ENCODE measurements around the gene MYO1H. TPM values are rescaled to one million over a fixed set of nuclear protein-coding genes. Genes with fewer than 3 reads are reported as not detected.

Gene MYO1H
- total RNA-seq, 2 donors from 2014 or later: not detected

DNA sequence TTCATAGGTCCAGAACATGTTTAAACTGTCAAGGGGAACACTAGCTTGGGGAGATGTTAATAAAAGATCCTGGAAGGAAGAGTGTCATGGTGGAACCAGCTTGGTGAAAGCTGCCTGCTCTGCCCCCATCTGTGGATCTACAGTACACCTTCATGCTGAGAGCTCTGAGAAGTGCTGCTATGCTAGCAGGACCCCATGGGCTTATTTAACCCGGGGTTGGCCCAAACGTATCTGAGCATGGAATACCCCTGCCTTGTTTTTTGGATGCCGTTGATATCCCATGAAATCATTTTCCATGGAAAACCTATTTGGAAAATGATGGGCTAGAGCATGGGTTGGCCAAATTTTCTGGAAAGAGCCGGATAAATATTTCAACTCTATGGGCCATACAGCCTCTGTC is 144.0 kb downstream of the MYO1H start:
- H3K27ac Mint-ChIP-seq: no peak overlapping the region
- no peaks in the 10 kb centered on the region for H3K9me3 Mint-ChIP-seq
- no peak for ATAC-seq (replicated peaks in 1 of 2)
- peaks cover 3 to 11% of the 10 kb centered on the region in 2 donors for H3K36me3 Mint-ChIP-seq (ENCODE audit: insufficient read depth in 2 of 2)
- no peak overlapping the region for H3K4me3 Mint-ChIP-seq
- H3K27me3 Mint-ChIP-seq (ENCODE audit: low read depth): no peaks in the 10 kb centered on the region
- DNase-seq: no peak
- no peaks in the 10 kb centered on the region for H3K4me1 Mint-ChIP-seq (ENCODE audit: low read depth)

DNA sequence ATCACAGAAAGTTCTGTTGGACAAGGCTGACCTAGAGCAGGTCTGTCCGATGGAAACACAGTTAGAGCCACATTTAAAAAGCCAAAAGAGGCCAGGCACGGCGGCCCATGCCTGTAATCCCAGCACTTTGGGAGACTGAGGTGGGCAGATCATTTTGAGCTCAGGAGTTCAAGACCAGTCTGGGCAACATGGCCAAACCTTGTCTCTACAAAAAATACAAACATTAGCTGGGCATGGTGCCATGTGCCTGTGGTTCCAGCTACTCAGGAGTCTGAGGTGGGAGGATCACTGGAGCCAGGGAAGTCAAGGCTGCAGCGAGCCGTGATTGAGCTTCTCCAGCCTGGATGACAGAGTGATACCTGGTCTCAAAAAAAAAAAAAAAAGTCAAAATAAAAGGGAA is 144.7 kb downstream of the MYO1H start:
- DNase-seq: no peak
- Mint-ChIP-seq H3K27me3 (ENCODE audit: low read depth) (no peaks in the 10 kb centered on the region), H3K4me1 (ENCODE audit: low read depth) (no peaks in the 10 kb centered on the region), H3K4me3 (no peak overlapping the region), H3K9me3 (no peaks in the 10 kb centered on the region), H3K36me3 (ENCODE audit: insufficient read depth in 2 of 2) (peaks cover 3 to 11% of the 10 kb centered on the region in 2 donors), H3K27ac (no peak overlapping the region)
- no peak for ATAC-seq (replicated peaks in 1 of 2)

DNA sequence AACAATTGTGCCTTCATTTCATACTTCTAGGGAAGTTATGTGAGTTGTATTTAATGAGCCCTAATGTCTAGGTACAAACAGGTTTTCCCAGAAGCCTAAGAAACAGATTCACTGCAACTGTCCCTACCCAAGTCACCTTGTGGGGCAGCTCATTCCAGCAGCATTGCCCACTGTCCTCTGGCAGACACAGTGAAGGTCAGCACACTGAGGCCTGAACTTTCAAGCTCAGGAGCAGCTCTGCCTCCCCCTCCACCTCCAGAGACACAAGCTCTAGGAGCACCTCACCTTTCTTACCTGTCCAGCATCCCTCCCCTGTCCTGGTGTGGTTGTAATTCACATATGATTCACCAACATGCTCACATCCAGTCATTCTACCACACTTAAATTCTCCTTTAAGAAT is 145.4 kb downstream of the MYO1H start:
- Mint-ChIP-seq H3K9me3 (no peaks in the 10 kb centered on the region), H3K4me1 (ENCODE audit: low read depth) (no peaks in the 10 kb centered on the region), H3K27me3 (ENCODE audit: low read depth) (no peaks in the 10 kb centered on the region), H3K27ac (no peak overlapping the region), H3K4me3 (no peak overlapping the region), H3K36me3 (ENCODE audit: insufficient read depth in 2 of 2) (peaks cover 3 to 17% of the 10 kb centered on the region in 2 donors)
- ATAC-seq (replicated peaks in 1 of 2) (no peak), DNase-seq (no peak)

DNA sequence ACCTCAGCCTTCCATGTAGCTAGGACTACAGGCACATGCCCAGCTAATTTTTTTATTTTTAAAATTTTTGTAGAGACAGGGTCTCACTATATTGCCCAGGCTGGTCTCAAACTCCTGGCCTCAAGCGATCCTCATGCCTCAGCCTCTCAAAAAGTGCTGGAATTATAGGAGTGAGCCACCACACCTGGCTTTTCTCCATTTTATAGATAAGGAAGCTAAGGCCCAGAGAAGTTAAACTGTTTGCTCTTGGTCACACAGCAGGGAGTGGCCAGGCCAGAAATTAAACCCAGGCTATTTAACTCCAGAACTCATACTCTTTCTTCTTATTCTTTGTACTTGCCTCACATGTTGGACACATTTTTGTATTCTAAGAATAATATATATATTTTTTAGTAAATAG is 146.2 kb downstream of the MYO1H start:
- no peak overlapping the region for H3K27ac Mint-ChIP-seq
- DNase-seq (no peak), ATAC-seq (replicated peaks in 1 of 2) (no peak)
- H3K36me3 Mint-ChIP-seq (ENCODE audit: insufficient read depth in 2 of 2): peaks cover 3 to 13% of the 10 kb centered on the region in 2 donors
- H3K4me3 Mint-ChIP-seq: no peak overlapping the region
- H3K27me3 Mint-ChIP-seq (ENCODE audit: low read depth): no peaks in the 10 kb centered on the region
- H3K4me1 Mint-ChIP-seq (ENCODE audit: low read depth): no peaks in the 10 kb centered on the region
- no peaks in the 10 kb centered on the region for H3K9me3 Mint-ChIP-seq

DNA sequence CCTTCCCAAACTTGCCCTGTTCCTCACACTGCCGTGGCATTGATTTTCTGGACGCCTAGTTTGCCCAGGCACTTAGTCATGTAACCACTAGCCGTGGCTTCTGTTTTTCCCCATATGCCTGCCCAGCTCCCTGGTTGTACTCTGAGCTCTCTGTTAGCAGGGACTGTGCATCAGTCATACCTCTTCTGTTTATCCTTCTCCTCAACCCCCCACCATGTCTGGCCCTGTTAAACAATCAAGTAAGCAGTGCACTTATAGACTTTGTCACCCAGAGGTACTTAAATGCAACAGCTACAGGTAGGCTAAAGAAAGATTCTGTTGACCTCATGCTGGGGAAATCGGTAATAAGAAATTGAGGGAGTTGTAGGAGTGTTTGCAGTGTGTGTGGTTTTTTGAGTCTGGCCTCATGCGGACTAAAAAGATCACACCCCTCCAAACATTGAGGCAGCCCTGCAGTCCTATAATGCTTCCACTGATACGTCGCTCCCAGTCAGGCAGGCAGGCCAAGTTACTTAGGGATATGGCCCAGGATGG is 146.7 kb downstream of the MYO1H start:
- Mint-ChIP-seq H3K9me3 (no peaks in the 10 kb centered on the region), H3K27me3 (ENCODE audit: low read depth) (no peaks in the 10 kb centered on the region), H3K27ac (no peak overlapping the region), H3K4me3 (no peak overlapping the region), H3K36me3 (ENCODE audit: insufficient read depth in 2 of 2) (peaks cover 3 to 13% of the 10 kb centered on the region in 2 donors), H3K4me1 (ENCODE audit: low read depth) (no peaks in the 10 kb centered on the region)
- ATAC-seq (replicated peaks in 1 of 2) (no peak), DNase-seq (no peak)

DNA sequence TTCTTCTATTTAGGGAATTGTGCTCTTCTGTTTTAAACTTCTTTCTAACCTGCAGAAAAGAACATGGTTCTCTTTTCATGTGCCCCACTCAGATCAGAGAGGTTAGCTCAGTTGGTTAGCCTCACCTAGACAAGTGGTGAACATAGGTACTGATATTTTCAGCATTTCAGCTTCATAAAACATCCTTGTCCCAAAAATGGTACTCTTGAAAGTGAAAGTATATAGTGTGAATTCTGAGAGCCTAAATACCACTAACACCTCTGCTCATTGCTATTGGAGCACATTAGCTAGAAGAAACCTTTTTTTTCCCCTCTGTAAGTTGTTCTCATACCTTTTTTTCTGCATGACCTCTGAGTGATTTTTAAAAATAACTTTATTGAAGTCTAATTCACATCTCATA is 147.3 kb downstream of the MYO1H start:
- H3K9me3 Mint-ChIP-seq: no peaks in the 10 kb centered on the region
- no peaks in the 10 kb centered on the region for H3K27me3 Mint-ChIP-seq (ENCODE audit: low read depth)
- peaks cover 3 to 13% of the 10 kb centered on the region in 2 donors for H3K36me3 Mint-ChIP-seq (ENCODE audit: insufficient read depth in 2 of 2)
- H3K4me3 Mint-ChIP-seq: no peak overlapping the region
- ATAC-seq (replicated peaks in 1 of 2) (no peak), DNase-seq (no peak)
- no peak overlapping the region for H3K27ac Mint-ChIP-seq
- no peaks in the 10 kb centered on the region for H3K4me1 Mint-ChIP-seq (ENCODE audit: low read depth)

DNA sequence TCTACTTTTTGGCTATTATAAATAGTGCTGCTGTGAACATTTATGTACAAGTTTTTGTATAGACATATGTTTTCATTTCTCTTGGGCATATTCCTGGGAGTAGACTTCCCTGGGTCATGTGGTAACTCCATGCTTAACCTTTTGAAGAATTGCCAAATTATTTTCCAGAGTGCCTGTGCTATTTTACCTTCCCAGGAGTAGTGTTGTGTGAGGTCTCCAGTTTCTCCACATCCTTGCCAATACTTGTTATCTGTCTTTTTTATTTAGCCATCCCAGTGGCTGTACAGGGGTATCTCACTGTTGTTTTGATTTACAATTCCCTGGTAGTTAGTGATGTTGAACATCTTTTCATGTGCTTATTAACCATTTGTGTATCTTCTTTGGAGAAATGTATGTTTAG is 148.6 kb downstream of the MYO1H start:
- ATAC-seq (replicated peaks in 1 of 2) (no peak), DNase-seq (no peak)
- H3K9me3 Mint-ChIP-seq: no peaks in the 10 kb centered on the region
- H3K4me3 Mint-ChIP-seq: no peak overlapping the region
- peaks cover 4 to 13% of the 10 kb centered on the region in 2 donors for H3K36me3 Mint-ChIP-seq (ENCODE audit: insufficient read depth in 2 of 2)
- H3K4me1 Mint-ChIP-seq (ENCODE audit: low read depth): no peaks in the 10 kb centered on the region
- H3K27me3 Mint-ChIP-seq (ENCODE audit: low read depth): no peaks in the 10 kb centered on the region
- H3K27ac Mint-ChIP-seq: no peak overlapping the region

DNA sequence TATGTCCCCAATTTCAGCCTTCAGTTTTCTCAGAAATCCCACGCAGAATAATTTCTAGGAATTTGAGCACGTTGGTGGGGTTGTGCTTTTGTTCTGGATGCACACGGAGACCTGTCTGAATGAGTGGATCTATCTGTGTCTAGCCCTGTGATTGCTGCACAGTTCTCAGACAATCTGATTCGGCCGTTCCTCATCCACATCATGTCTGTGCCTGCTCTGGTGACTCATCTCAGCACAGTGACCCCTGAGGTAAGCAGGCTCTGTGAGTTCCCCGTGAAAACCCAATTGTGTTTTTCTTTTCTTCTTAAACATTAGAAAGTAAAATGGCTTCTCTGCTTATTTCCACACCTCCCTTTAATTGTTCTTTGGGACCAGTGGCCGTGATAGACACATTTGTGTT is 150.0 kb downstream of the MYO1H start:
- ATAC-seq (replicated peaks in 1 of 2) (no peak), DNase-seq (no peak)
- H3K36me3 Mint-ChIP-seq (ENCODE audit: insufficient read depth in 2 of 2): peaks cover 4 to 13% of the 10 kb centered on the region in 2 donors
- no peaks in the 10 kb centered on the region for H3K9me3 Mint-ChIP-seq
- peak overlapping the region; percentile 21 for H3K27ac Mint-ChIP-seq
- H3K4me3 Mint-ChIP-seq: no peak overlapping the region
- no peaks in the 10 kb centered on the region for H3K4me1 Mint-ChIP-seq (ENCODE audit: low read depth)
- no peaks in the 10 kb centered on the region for H3K27me3 Mint-ChIP-seq (ENCODE audit: low read depth)

Other genes starting within 250 kb of the MYO1H start
- 10 to 100 TPM; 10.2 to 12.2 TPM for gene ACACB, start 231.3 kb upstream of the MYO1H start, total RNA-seq
- gene FOXN4, start 38.6 kb upstream of the MYO1H start, total RNA-seq: not detected
- 10 to 100 TPM; 38.5 to 47.8 TPM for gene KCTD10, start 129.4 kb downstream of the MYO1H start, total RNA-seq
- gene UBE3B, start 129.7 kb downstream of the MYO1H start, total RNA-seq: 10 to 100 TPM; 37.4 to 37.6 TPM
- gene MMAB, start 225.6 kb downstream of the MYO1H start, total RNA-seq: 10 to 100 TPM; 13.9 to 25.5 TPM
- gene MVK, start 225.9 kb downstream of the MYO1H start, total RNA-seq: 10 to 100 TPM; 11.5 to 16.0 TPM